GM19043 (cell line): ENCODE measurements around the gene RICTOR.

Experiments used
- ATAC-seq: cut with Tn5 transposase; IDR thresholded peaks from one replicate; pipeline ENCODE4 v1.9.1; 2021; ENCODE audit warnings: low read depth; ENCODE audit not compliant: unreplicated experiment

The RICTOR gene

DNA sequence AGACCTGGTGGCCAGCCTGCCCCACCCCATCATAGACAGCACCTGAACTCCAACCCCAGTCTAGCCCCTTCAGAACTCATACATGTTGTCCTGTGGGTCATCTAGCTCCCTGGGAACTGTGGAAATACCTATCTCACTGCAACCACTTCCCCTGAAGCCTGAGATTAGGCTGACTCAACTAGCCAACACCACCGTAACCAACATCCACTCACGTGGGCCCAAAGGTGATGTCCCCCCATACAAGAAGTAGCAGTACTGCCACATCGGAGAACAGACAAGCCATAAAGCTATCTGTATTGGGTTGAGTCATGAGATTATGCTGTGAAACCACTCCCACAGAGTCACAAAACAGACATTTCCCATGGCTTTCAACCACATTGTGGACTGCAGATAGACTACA is 181.8 kb downstream of the RICTOR start:
- ATAC-seq = no peak

DNA sequence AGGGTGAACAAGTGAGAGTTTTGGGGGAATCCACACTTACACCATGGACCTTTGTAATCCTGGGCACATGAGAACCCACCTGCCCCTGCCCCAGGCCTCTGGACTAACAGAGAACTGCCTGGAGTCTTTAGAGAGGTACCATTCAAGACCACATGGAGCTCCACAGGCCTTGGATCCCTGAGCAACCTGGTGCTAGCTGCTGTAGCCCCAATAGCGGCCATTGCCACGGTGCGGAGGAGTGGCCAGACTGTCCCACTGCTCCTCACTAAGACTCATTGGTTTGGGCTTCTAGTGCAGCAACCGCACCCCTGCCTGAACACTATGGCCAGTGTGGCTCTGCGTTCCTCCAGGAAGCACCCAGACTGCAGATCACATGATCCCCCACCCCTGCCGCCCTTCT is 182.6 kb downstream of the RICTOR start:
- no peak for ATAC-seq

- no peak for ATAC-seq
These were observed 184.8 kb downstream of the RICTOR start for GRCh38 chr5:38889424-38889823.

DNA sequence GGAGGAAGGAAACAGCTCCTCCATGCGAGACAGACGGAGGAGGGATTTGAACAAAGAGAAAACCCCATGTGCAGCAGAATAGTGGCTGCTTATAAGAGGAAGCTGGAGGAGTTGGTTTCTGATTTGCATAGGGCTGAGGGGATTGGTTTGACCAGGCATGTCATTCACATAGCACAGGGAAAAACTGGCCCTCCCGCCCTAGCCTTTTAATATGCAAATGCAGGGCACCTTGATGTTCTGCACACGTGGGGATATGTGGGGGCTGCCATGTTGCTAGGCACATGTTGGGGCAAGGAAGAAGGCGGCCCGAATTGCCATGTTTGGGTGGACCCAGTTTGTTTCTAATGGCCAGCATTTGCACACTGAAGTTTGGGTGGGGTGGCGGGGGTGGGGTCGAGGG is 186.2 kb downstream of the RICTOR start:
- ATAC-seq = no peak
